Tibial nerve (tissue), 4 donors: ENCODE results near the gene CR1L.
"Not testable (repeated sequence)": the region's sequence is repeated elsewhere in the genome, so short reads cannot be mapped to it uniquely, and the experiment has no call there.

Experiments
- EP300 ChIP-seq, 2 donors: sonication (generic); formaldehyde crosslinking; IDR thresholded peaks; one replicate each; pipeline ENCODE4 v1.6.1; 2017; ENCODE audit warnings: antibody characterized with exemption in 2 of 2, mild to moderate bottlenecking in 1 of 2
- POLR2A ChIP-seq, 2 donors: fragments of 450-650 bp; IDR thresholded peaks; one replicate each; pipeline ENCODE4 v1.6.1; 2017; ENCODE audit warnings: antibody characterized with exemption in 2 of 2, mild to moderate bottlenecking in 2 of 2, moderate library complexity in 2 of 2
- TF ChIP-seq, protein P1 (sequence below), 5 experiments: fragments of 200-600 bp in 3 of 5; fragments of 450-650 bp in 2 of 5; sonication (generic) in 3 of 5; IDR thresholded peaks; one replicate each; pipeline ENCODE4 v1.5.1; 2016 to 2019; ENCODE audit warnings: antibody characterized with exemption in 5 of 5, mild to moderate bottlenecking in 3 of 5, moderate library complexity in 2 of 5

DNA sequence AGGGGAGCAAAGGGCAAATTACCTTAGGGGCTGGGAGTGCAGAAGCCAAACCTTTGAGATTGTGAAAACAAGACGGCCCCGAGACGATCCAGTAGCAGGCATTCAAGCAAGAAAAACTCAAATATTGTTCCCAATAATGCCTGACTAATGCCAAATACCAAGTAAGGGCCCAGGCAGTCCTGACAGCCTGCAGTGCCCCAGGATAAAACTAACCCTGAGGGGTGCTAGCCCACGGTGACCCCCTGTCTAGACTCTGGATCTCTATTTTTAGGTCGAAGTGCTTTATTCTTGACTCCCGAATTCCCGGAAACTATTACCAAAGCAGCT lies 106.5 kb downstream of the CR1L start:
- TF ChIP-seq, protein P1, sequence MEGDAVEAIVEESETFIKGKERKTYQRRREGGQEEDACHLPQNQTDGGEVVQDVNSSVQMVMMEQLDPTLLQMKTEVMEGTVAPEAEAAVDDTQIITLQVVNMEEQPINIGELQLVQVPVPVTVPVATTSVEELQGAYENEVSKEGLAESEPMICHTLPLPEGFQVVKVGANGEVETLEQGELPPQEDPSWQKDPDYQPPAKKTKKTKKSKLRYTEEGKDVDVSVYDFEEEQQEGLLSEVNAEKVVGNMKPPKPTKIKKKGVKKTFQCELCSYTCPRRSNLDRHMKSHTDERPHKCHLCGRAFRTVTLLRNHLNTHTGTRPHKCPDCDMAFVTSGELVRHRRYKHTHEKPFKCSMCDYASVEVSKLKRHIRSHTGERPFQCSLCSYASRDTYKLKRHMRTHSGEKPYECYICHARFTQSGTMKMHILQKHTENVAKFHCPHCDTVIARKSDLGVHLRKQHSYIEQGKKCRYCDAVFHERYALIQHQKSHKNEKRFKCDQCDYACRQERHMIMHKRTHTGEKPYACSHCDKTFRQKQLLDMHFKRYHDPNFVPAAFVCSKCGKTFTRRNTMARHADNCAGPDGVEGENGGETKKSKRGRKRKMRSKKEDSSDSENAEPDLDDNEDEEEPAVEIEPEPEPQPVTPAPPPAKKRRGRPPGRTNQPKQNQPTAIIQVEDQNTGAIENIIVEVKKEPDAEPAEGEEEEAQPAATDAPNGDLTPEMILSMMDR (IDR thresholded peaks at IDR 0.05) = not testable (repeated sequence)
- TF ChIP-seq EP300, POLR2A (IDR thresholded peaks at IDR 0.05): not testable (repeated sequence)
